OCI-LY1 (cell line): ENCODE results near the gene MRPL38.

Experiments used
- CTCF ChIP-seq: fragments of 200-600 bp; sonication (generic), shearing (Covaris generic); IDR thresholded peaks from 2 replicates; pipeline ENCODE4 v1.5.1; 2017; ENCODE audit warnings: mild to moderate bottlenecking, antibody characterized with exemption, low read length, moderate library complexity, mixed read lengths
- EZH2 ChIP-seq: fragments of 200-600 bp; sonication (generic), shearing (Covaris generic); IDR thresholded peaks from 2 replicates; pipeline ENCODE4 v1.8.0; 2017; ENCODE audit warnings: borderline replicate concordance, mixed run types, mild to moderate bottlenecking, antibody characterized with exemption, low read length, moderate library complexity, mixed read lengths

GRCh38 chr17:75850928-75851692 is 53.6 kb downstream of the MRPL38 start:
- TF ChIP-seq EZH2 (no peak), CTCF (no peak)
